SKM-1 treated with dmso at 0.1 percent for 144 hours (cell line): ENCODE data around the gene PLD6.
A peak's percentile ranks its signal among the peaks of the same experiment; 100 is the strongest.

Source experiments
- DNase-seq: peaks from one replicate; lab custom pipeline; 2025; ENCODE audit not compliant: unreplicated experiment; lab: John Stamatoyannopoulos, UW

The PLD6 gene

DNA sequence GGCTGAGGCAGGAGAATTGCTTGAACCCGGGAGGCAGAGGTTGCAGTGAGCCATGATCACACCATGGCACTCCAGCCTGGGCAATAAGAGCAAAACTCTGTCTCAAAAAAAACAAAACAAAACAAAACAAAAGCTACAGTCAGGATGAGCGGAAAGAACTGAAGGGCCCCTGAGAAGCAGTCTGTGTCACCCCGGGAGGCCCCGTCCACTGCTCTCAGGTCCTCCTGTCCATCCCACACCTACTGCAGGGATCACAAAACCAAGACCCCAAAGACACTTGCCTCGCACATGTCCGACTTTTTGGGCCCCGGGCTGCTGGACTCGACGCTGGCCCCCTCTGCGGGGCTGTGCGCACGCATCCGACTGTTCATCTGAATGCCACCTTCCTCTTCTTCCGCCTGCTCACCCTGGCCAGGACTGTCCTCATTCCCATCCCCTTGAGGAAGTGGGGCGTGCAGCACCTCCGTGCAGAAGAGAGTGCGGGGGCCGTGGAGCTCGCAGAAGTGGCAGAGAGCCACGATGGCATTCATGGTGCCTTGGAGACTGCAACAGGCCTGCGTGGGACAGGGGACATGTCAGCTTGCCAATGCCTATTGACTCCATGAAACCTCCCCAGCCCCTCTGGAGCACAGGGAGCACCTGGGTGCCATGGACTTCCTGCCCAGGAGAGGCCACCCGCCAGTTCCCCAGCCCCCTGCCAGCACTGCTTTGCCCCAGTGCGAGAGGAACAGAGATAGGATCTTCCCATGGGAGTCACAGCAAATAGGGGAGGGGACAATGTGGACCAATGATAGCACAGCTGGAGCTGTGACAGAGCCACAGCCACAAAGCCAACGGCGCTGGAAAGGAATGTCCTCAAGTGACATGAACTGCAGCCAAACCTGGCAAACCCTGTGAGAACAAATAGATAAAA is 21.7 kb upstream of the PLD6 start:
- no peak for DNase-seq

DNA sequence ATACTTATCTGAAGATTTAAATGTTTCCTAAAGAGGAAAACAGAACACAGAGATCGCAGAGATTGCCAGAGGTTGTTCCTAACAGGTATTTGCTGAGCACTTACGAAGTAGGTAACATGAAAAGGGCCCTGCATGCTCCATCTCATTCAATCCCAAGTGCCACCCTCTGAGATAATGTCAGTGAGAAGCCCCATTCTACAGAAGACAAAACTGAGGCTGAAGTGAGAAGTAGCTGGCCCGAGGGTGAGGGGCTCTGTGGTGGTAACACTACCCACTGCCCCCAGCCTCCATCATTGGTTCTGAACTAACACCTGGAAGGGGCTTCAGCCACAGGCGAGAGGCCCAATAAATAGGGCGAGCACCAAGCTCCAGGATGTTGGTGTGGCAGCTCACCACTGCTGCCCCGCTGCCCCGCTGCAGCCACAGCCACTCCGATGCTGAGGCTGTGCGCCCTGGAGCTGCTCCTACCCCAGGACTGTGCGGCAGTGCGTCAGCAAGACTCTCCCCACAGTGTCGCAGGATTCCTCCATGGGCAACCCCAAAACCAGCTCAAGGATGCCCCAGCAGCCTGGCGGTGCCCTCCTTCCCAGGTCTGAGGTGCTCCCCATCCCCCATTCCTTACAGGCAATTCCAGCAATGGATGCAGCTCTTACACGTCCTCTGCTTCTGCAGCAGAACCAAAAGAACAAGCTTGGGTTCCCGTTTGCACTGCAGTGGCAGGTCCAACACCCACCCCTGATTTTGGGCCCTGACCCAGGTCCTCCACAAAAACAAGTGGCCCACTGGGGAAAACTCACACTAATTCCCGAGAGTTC is 20.5 kb upstream of the PLD6 start:
- DNase-seq = no peak

- no peak for DNase-seq
Observed at GRCh38 chr17:17225901-17226300, 19.8 kb upstream of the PLD6 start.

DNA sequence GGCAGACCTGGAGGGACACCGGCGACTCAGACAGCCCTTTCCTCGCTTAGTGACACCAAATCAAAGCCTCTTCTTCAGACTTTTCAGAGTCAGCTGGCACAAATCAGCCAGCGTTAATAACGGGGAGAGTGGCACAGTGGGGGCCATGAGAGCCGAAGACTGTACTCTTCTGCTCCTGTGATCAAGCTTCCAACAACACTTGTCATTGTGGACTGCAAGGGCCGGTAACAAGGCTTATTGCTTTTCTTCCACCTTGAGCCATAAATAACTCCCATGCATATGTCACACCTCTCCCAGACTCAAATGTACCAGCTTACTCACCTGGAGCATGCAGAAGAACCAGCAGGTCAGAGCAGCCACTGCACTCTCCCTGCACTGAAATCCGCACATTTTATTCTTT is 18.0 kb upstream of the PLD6 start:
- DNase-seq = no peak

DNA sequence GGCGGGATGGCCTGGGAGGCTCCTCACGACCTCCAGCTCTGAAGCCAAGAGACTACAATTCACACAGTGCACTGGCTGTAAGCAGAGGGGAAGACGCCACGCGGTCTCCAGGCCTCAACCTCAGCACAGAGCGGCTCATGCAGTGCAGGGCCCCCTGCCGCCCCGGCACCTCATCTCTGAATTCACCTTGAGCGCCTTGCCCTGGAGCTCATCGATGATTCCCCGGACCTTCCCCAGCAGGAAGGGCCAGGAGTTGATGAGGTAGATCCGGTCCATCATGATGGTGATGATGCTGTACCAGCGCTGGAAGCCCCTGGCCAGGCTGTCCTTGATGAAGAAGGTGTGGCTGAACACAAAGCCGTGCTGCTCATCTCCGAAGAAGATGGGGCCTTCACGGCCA is 17.6 kb upstream of the PLD6 start:
- no peak for DNase-seq

DNA sequence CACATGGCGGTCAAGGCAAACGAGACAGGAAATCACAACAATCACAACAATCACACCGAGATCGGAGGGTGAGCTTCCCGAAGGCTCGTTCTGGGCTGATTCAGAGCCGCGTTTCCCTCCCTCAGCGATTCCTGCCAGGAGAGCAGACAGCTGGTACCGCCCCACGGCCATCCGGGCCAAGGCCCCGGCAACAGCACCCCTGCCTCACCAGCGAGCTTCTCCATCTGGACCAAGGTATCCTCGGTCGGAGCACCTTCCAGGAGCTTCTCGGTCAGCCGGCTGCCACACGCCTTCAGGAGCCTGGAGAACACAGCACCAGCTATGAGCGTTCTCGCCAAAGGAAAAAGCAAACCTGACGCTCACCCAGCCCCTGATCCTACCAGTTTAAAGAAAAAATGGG is 15.2 kb upstream of the PLD6 start:
- DNase-seq = no peak

GRCh38 chr17:17220529-17220928 is 14.4 kb upstream of the PLD6 start:
- DNase-seq = no peak

DNA sequence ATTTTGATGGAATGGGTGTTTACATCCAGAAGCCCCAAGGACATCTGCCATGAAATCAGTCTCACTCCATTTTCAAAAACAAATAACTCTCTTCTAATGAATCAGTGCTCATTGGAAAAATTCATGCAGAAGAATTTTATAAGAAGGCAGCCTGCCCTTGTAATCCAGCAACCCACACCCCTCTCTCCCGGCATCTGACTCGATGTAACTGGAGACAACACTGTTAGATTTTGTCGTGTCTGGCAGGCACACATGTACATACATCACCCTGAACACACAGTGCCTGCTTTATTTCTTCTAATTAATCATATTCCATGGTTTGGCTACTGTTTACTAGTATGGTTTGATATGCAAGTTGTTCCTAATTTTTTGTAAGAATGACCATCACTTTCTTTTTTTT is 11.9 kb upstream of the PLD6 start:
- DNase-seq = no peak

DNA sequence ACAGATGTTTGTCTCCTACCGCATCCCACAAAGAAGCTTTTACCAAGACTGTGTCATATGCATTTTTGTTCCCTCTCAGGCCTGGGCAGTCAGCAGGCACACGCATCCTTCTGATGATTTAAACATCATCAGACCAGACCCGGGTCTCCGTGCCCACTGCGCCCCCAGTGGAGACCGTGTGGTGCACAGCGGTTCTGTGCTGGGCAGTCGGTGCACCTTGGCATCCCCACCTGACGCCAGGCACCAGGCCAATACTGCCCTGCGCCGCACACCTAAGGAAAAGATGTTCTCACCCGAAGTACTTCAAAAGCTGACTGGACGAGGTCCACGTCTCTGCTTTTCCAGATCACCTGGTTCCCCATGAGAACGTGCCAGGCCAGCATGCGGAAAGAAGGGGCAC is 10.6 kb upstream of the PLD6 start:
- no peak for DNase-seq

DNA sequence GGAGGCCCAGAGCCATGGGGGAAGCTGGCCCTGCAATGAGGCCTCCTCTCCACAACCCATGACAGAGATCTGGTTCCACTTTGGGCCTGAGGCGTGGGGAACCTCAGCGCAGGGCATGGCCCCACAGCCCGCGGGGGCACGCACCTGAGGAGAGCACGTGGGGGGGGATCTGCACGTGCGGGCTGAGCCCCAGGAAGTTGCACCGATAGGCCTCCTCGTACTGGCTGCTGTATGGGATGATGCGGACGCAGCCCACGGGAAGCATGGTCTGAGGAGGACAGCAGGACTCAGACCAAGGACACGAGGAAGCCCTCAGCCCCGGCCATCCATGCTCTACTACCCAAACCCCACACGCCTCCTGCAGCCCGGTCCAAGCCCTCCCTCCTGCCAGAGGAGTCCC is 10.1 kb upstream of the PLD6 start:
- DNase-seq = no peak

- no peak for DNase-seq
Observed at GRCh38 chr17:17215575-17215974, 9.4 kb upstream of the PLD6 start.

DNA sequence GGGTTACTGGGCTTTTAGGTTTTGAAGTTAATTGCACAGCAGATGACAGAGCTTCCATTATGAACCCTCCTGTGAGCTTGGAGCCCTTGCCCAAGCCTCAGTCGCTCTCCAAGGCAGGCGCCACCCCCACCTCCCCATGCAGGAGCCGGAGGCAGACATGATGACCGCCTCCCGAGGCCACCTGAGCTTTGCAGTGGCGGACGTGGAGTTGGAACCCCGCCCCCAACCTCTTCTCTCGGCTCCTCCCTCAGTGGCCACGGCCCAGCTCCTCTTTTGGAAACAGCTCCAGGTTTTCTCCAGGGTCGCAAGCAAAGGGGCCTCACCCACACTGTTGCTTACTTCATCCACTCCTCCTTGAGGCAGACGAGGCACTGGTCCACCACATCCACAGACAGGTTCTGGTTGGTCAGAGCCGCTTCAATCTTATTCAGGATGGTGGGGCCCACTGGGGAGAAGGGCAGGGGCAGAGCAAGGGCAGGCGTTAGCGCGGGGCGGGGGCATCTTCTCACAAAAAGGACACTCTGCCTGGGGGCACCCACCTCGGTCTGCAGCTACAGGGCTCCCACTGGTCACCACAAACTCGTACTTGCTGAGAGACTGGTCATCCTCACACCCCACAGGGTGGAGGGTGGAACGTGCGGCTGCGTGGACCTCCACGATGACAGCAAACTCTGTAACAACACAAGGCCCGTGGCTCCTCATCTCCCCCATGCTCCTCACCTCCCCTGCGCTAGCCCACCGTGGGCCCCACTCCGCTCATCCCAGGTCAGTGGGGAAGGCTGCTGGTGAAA is 8.7 kb upstream of the PLD6 start:
- DNase-seq = no peak

DNA sequence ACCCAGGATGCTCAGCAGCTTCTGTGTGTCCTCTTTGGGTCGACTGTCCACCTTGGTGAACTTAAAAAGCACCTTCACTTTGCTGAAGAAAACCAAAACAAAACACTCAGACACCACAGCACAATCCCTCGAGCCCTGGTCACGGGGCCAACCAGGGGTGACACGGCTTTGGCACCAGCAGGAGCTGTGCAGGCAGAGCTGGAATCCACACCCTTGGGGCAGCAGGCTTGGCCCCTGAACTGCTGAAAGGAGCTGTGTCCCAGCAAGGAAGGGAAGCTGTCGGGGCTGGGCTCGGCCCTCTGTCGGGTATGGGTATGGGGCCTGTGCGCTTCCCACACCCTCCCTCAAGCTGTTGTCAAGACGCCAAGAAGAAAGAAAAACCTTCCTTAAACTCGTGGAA is 7.6 kb upstream of the PLD6 start:
- DNase-seq = no peak

DNA sequence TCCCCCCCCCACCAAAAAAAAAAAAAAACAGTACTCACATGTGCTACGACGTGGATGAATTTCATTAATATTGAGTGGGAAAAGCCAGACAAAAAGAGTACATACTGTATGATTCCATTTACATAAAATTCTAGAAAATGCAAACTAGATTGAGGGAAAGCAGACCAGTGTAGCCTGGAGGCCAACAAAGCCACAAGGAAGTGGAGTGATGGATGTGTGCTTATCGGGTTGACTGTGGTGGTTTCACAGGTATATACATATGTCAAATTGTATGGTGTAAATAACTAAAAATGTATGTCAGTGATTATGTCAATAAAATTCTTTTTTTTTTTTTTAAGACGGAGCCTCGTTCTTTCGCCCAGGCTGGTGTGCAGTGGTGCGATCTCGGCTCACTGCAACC is 1.9 kb upstream of the PLD6 start:
- DNase-seq = no peak

DNA sequence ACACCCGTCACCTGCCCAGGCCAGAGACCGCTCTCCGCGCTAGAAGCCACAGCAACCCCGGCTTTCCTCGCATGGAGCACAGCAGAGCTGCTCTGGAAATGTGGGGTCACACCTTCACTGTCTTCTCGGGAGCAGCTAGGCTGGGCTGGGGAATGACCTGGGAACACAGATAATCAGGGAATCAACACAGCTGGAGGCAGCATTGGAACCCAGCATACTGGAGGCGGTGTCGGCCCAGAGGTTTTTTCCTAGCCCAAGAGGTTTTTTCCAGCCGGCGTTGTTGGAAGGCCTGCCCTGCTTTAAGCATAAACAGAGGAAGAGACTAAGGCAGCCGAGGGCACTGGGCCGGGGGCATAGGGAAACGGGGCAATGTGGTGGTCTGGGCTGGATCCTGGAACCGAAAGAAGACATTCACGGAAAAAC is 791 bp upstream of the PLD6 start:
- DNase-seq = no peak

- DNase-seq = peak; percentile 20
Observed at GRCh38 chr17:17205368-17206123, 587 bp downstream of the PLD6 start.

- no peak for DNase-seq
Observed at GRCh38 chr17:17204635-17205231, 1.4 kb downstream of the PLD6 start.

GRCh38 chr17:17204041-17204591 is 2.0 kb downstream of the PLD6 start:
- no peak for DNase-seq

DNA sequence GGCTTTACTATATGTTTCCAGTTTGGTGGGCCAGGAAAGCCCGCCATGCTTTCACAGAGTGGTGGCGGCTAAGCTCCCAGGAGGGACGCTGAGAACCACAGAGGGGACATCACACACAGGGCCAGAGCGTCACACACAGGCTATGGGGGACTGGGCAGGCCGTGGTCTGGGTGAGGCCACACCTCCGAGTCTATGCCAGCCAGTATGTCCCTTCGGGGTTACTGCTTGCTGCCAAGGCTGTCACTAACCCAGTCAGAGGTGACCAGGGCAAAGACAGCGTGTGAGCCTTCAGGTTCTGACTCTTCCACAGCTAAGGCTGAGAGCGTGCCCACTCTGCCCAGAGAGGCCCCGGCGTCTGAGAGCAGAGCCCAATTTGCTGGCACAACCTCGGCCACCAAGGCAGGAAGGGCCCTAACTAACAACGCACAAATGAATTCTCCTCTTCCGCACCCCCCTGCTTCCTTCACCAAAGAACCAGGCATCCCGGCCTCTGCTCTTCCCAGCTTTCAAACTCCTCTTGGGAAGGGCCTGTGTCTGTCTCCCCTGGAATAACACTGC is 2.9 kb downstream of the PLD6 start:
- DNase-seq = no peak

- DNase-seq = no peak
Observed at GRCh38 chr17:17201907-17202306, 4.2 kb downstream of the PLD6 start.
